RCC 7860 (cell line): ENCODE results near the gene KRTAP20-2.

ENCODE experiments used
- DNase-seq: peaks from one replicate; pipeline ENCODE4 v3.0.0-alpha.2; 2015; ENCODE audit warnings: low spot score
- FAIRE-seq: peaks from 2 replicates; lab custom pipeline; 2012; peaks lifted over from hg19 to GRCh38; lab: Jason Lieb, UNC

KRTAP20-2 gene

DNA sequence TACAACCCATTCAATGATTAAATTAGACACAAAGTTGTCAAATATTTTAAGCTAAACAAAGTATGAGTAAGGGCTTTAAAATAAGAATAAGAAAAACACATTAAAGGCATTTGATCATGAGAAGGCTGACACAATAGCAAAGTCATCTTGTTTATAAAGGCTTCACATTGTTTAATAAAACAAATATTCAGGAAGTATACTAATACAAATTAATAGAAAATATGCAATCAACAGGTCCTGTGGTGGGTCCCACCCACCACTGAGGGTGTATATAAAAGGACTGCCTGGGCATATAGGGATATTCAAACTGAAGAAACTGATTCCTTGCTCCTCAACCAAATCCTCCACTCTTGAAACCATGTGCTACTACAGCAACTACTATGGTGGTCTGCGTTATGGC, at the start of gene KRTAP20-2:
TSS of gene KRTAP20-2 (plus strand) at position 301 of the 400 bp plus-strand sequence. CDS start at position 359, 58 bp downstream.
- FAIRE-seq = no peak

DNA sequence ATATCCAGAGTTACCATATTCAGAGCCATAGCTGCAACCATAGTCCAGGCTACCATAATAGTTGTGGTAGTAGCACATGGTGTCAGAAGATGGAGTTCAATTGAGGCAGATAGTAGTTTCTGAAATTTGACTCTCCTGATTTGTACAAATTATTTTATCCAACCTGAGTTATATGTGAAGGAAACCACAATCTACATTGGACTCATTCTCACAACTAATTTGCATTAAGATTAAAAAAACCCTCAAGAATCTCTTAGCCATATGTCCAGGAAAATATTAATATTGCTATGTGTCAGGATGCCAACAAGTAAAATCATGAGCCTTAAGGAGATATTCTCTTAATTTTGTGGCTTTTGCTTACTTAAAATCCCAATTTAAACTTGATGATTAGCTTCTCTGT, 44.7 kb upstream of the KRTAP20-2 start, which contains the start of gene KRTAP22-2:
TSS of gene KRTAP22-2 (minus strand) at position 101 of the 400 bp plus-strand sequence.
- FAIRE-seq (no peak), DNase-seq (no peak)

More for the DNA sequence above, at the start of gene KRTAP20-2:
- no peak for DNase-seq

DNA sequence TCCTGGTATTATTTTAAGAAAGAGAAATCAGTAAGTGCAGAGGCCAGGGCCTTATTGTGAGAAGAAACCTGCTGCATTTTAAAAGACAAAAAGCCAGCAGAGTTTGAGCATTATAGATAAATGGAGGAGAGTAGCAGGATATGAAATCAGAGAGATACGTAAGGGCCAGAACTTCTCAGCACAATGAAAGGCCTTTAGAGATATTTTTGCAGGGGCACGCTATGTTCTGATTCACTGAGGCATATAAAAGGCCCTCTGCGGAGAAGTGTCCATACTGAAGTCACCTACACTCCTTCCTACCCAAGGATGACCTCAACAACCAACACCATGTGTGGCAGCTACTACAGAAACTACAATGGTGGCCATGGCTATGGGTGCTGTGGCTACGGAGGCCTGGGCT, 42.9 kb upstream of the KRTAP20-2 start, which contains the start of gene KRTAP6-3:
TSS of gene KRTAP6-3 (plus strand) at position 301 of the 400 bp plus-strand sequence. CDS start at position 307, 6 bp downstream.
- FAIRE-seq (no peak), DNase-seq (no peak)

DNA sequence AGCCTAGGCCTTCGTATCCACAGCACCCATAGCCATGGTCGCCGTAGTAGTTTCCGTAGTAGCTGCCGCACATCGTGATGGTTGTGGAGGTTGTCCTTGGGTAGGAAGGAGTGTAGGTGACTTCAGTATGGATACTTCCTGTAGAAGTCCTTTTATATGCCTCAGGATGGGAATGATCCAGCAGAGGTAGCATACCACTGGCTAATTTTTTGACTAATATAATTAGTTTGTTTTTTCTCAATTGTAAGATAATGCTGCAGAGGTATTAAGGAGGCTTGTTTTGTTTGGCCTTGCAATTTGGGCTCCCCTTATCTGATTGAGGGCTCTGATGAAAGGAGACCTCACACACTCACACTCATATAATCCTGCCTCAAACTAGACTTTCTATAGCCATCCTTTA, 36.2 kb upstream of the KRTAP20-2 start, which contains the start of gene KRTAP6-2:
TSS of gene KRTAP6-2 (minus strand) at position 101 of the 400 bp plus-strand sequence. CDS start at position 73, 28 bp downstream.
- FAIRE-seq = no peak
- DNase-seq = no peak

DNA sequence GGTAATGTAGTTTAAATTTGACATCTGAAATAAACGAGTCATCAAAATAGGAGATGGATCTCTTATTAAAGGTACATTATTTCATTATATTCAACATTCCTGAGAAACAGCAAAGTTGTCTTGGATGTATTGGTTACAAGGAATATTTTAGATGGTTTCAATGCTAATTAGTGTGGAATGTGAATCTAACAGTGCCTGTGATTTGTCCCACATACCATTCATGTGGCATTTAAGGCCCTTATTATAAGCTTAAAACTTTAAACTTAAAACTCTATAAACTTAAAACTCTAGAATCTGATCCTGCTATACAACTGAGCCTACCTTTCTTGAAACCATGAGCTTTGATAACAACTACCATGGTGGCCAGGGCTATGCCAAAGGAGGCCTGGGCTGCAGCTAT, 34.2 kb upstream of the KRTAP20-2 start, which contains the start of gene KRTAP22-1:
TSS of gene KRTAP22-1 (plus strand) at position 301 of the 400 bp plus-strand sequence.
- FAIRE-seq (no peak), DNase-seq (no peak)

DNA sequence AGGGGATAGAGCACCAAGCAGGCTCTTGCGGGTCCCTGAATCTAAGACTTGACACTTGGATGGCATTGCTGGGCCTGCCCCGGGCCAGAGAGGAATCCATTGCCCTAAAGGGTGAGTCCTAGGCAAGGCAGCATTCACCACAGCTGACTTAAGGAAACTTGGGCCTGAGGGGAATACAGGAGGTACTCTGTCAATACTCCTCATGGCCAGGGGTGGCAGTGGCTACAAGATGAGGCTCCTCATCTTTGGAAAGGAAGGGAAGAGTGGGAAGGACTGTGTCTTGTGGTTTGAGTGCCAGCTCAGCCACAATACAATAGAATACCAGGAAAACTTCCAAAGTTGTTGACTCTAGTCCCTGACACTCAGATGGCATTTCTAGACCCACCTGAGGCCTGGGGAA, 29.0 kb upstream of the KRTAP20-2 start:
- DNase-seq (no peak), FAIRE-seq (no peak)

DNA sequence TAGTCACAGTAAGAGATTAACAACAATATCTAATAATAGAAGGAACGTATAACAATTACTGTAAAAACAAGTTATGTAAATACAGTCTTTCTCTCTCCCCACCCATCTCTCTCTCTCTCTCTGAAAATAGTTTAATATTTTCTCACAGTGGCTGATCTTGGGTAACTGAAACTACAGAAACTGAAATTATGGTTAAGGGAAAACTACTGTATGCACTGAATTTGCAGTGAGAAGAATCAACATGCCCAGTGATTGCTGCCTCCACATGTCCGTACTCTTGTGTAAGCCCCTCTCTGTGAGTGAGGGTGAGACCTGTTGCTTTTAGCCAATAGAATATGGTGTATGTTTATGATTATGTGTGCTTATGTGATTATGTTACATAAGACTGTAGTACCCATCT, 22.9 kb upstream of the KRTAP20-2 start:
- no peak for FAIRE-seq

DNA sequence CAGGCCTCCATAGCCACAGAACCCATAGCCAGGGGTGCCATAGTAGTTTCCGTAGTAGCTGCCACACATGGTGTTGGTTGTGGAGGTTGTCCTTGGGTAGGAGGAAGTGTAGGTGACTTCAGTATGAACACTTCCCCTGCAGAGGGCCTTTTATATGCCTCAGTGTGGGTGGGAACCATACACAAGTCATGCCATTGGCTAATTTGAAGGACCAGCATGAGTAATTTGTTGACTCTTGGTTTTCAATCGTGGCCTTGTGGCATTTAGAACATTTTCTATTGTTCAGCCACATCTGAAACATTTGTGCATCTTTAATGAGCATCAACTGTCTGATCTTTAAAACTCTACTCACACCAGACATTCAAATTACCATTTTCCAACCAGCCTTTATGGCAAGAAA, 21.2 kb upstream of the KRTAP20-2 start, which contains the start of gene KRTAP6-1:
TSS of gene KRTAP6-1 (minus strand) at position 95 of the 400 bp plus-strand sequence. CDS start at position 69, 26 bp downstream.
- DNase-seq = no peak
- FAIRE-seq = no peak

More for the DNA sequence above, 22.9 kb upstream of the KRTAP20-2 start:
- DNase-seq = no peak

DNA sequence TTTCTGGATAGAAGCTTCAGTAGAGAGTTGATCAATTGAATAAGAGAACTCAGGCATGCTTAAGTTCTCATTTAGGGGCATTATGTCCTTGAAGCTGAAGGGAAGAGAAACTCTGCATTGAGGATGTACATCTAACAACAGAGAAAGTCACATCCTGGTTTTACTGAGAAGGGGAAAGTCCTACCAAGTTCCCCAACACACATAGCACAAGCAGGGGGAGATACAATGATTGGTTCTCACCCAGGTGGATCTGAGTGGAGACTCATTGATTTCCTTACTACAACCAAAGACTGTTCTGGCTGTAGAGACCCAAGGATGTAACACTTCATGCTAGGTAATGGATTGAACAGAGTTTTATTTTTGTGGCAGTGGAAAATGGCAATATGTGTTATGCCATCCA, 19.8 kb upstream of the KRTAP20-2 start:
- FAIRE-seq = no peak
- DNase-seq = no peak

DNA sequence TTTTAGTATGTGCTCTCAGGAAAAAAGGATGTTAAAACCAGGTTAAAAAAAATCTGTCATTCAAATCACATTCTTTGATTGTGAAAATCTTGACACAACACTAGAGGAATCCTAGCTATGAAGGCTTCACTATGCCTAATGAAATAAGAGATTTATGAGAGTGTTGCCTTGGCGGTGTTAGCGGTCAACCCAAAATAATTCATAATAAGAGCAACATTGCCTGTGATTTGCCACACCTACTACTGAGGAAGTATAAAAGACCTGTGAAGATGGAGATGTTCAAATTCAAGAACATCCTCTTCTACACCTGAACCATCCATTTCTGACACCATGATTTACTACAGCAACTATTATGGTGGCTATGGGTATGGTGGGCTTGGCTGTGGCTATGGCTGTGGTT, 18.9 kb upstream of the KRTAP20-2 start, which contains the start of gene KRTAP20-1:
TSS of gene KRTAP20-1 (plus strand) at position 301 of the 400 bp plus-strand sequence. CDS start at position 331, 30 bp downstream.
- DNase-seq (no peak), FAIRE-seq (no peak)

DNA sequence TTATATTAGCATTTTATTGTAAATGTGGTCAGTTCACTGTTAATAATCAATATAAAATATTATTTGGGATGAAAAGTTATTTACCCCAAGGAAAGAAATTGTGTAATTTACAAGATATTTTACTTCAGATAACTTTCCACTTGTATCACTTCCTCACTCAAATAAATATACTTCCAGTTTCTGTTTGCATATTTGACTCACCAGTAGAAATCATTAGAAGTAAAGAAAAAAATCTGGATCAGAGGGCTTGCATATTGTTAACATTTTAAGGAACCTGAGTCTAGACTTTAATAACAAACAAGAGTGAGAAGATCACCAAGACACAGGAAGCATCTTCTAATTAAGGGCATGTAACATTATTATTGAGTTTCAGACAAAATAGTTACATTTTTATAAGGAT, 14.9 kb upstream of the KRTAP20-2 start:
- no peak for FAIRE-seq
- DNase-seq = no peak

DNA sequence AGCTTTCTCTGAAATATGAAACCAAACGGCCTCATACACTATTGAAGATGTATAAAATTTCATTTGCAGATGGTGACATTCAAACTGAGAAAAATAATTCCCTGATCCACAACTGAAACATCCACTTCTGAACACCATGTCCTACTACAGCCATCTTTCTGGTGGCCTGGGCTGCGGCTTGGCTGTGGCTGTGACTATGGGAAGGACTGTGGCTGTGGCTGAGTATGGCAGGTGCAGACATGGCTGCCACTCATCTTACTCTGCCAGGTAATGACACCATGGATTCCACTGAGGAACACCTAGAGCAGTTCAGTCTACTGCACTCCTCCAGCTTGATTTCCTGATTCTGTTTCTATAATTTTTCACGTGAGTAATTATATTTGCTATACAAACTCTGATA, 14.5 kb upstream of the KRTAP20-2 start, which contains the start of gene KRTAP20-4:
TSS of gene KRTAP20-4 (plus strand) at position 106 of the 400 bp plus-strand sequence.
- no peak for FAIRE-seq

DNA sequence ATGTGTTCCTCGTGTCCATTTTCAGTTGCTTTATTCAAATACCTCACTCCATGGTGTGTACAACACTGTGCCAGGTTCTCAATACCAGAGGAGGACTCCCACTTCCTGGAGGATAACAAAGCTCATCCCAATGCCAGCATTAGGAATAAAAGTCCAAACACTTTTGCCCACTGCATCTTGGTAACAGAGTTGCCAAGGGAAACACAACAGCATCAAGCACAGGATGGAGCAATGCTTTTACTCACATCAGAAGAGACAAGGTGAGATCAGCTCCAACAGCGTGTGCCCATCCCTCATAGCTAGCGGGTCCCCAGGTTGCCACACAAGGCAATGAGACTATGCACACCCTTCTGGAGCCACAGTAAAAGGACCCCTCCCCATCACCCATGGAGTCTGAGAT, 11.6 kb upstream of the KRTAP20-2 start:
- DNase-seq (no peak), FAIRE-seq (no peak)

More for the DNA sequence above, 14.5 kb upstream of the KRTAP20-2 start, which contains the start of gene KRTAP20-4:
- no peak for DNase-seq

DNA sequence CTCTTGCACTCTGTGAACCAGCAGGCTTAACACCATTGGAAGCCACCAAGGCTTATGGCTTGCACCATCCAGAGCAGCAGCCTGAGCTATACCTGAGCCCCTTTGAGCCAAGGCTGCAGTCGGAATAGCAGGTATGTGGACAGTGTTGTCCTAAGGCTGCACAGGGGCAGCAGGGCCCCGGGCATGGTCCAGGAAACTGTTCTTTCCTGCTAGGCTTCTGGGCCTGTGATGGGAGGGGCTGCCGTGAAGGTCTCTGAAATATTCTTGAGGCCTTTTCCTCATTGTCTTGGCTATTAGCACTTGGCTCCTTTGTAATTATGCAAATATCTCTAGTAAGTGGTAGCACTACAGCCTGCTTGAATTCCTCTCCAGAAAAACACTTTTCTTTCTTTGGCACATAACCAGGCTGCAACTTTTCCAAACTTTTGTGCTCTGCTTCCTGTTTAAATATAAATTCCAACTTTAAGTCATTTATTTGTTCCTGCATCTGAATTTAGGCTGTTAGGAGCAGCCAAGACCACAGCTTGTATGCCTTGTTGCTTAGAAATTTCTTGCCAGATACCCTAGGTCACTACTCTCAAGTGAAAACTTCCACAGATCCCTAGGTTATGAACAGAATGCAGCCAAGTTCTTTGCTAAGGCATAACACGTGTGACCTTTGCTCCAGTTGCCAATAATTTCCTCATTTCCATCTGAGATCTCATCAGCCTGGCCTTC, 9.4 kb upstream of the KRTAP20-2 start:
- FAIRE-seq (no peak), DNase-seq (no peak)

DNA sequence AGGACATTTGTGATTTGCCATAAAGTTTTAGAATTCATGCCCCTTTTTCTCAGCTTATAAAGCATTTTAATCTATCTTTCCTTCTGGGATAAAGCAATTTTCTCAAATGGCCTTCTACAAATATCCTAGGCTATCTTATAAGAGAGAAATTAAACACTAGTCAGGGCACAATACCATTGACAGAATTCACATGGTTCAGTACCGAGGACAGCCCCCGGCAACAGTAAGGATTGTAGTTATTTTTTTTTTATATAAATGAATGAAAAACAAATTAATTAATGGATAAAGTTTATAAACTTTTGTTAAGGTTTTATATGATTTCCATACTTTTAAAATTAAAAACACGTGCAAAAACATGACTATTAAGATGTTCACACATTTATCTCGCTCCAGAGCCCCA, 6.9 kb upstream of the KRTAP20-2 start:
- DNase-seq (no peak), FAIRE-seq (no peak)

DNA sequence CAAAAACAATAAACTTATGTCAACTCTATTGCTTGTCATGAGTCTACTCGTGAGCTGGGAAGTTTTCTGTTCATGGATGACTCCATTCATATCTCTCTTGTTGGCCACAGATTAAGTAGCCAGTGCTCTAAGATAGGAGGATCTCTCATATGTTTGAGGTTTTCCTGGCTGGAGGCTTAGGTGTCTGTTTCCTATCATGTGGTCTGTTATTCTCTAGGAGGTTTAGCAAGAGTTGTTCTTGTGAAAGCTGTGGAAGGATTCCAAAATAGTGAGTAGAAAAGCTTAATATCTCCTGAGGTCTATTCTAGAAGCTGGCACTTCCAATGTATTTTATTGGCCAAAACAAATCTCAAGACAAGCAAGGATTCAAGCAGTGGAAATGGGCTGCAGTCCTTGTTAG, 5.8 kb upstream of the KRTAP20-2 start:
- FAIRE-seq (no peak), DNase-seq (no peak)

DNA sequence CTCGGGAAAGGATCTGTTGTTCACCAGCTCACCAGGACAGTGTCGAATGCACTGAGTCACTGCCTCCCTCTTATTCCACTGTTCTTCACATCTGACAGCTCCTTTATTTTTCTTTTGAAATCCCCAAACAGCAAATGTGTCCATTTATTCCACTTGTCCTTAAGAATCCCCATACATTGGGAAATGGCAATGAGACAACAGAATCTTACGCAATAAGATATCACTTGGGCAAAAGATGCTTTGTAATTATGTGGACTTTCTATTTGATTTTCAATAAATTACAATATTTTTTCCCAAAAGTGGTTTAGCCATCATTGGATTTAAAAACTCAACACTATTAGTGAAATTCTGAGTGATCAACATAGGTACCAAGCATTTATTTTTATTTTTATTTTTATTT, 3.7 kb downstream of the KRTAP20-2 start:
- DNase-seq (no peak), FAIRE-seq (no peak)

DNA sequence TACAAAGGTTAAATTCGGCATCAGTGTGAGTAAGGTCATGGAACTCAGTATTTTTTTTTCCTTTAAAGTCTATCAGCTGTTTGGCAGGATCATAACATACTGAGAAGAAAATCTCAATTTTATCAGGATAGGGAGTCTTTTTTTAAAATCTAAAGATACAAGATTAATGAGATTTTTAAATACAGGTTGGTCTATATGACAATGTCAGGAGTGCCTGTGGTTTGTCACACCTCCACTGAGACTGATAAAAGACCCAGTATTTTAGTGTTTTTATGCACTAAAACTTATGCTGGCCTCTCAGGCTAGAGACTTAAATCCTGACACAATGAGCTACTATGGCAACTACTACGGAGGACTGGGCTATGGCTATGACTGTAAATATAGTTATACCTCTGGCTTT, 7.6 kb downstream of the KRTAP20-2 start, which contains the start of gene KRTAP20-3:
TSS of gene KRTAP20-3 (plus strand) at position 301 of the 400 bp plus-strand sequence.
- FAIRE-seq (no peak), DNase-seq (no peak)

DNA sequence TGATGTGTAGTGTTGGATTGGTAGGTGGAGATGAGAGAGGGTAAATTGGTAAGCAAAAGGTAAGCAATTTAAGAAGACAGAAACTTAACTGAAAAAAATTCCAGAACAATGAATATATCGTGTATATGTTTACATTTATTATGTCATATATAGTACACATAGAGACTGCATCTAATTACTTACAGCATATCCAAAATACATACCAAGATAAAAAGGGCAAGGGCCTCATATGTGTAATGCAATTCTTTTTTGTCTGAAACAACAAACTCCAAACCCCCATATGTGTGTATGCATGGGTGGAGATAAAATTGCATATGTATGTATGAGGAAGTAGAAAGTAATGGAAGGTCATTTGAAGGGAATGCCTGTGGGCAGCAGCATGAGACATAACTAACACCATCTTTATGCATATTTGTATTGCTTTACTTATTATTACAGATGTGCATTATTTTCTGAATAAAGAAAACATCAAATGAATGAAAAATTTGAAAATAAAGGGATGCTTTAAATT, 12.0 kb downstream of the KRTAP20-2 start:
- FAIRE-seq = no peak

DNA sequence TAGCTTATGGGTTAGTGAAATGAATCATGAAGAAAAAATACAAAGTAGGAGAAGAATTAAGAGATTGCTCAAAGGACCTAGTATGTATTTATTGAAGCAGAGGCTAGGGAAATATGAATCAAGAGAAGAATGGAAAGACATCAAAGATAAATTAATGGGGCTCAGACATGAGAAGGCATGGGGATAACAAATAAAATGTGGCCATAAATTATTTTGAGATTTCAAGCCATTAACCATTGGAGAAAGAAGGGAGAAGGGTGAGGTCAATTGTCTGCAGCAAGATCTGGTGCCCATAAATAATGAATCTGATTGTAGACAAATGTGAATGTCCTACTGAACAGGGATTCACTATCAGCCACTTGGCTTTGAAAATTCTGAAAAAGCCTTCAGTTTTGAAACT, 17.9 kb downstream of the KRTAP20-2 start:
- FAIRE-seq (no peak), DNase-seq (no peak)

More for the DNA sequence above, 12.0 kb downstream of the KRTAP20-2 start:
- DNase-seq = no peak

DNA sequence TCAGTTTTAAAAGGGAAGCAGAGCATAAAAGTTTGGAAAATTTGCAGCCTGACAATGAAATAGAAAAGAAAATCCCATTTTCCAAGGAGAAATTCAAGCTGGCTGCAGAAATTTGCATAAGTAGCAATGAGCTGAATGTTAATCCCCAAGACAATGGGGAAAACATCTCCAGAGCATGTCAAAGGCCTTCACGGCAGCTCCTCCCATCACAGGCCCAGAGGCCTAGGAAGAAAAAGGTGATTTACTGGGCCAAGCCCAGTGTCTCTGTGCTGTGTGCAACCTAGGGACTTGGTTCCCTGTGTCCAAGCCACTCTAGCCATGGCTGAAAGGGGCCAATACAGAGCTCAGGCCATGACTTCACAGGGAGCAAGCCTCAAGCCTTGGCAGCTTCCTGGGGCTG, 33.8 kb downstream of the KRTAP20-2 start:
- FAIRE-seq (no peak), DNase-seq (no peak)
